Measurements from ENCODE around the gene MLLT10.
A peak's percentile ranks its signal among the peaks of the same experiment; 100 is the strongest.

MLLT10 gene

DNA sequence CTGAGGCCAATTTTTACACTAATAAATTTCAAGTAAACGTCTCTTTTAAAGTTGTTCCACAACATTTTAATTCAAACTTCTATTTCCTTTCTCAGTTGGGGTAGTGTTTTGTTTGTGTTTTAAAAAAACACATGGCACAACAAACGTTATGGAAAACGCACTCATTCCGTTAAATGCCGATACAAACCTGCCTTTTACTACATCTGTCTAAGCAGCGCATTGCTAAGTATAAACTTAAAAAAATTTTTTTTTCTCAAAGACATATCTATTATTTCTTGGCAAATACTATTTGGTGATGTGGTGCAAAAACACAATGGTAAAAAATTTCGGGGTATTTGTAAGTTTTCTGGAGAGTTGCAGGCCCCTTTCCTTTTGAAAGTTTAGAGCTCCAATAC is 9.9 kb upstream of the MLLT10 start:
- no peaks in the 10 kb centered on the region for H3K27me3 ChIP-seq (ENCODE audit: control insufficient read depth, insufficient read depth, low read length)
- peak overlapping the region; percentile 85 for H3K27ac ChIP-seq
- peaks cover 10% of the 10 kb centered on the region for H3K4me1 ChIP-seq
- H3K9me3 ChIP-seq (ENCODE audit: control insufficient read depth, low read length) = no peaks in the 10 kb centered on the region
- no peak overlapping the region for H3K4me3 ChIP-seq (ENCODE audit: low read depth, low read length)
- TF ChIP-seq, protein P1, sequence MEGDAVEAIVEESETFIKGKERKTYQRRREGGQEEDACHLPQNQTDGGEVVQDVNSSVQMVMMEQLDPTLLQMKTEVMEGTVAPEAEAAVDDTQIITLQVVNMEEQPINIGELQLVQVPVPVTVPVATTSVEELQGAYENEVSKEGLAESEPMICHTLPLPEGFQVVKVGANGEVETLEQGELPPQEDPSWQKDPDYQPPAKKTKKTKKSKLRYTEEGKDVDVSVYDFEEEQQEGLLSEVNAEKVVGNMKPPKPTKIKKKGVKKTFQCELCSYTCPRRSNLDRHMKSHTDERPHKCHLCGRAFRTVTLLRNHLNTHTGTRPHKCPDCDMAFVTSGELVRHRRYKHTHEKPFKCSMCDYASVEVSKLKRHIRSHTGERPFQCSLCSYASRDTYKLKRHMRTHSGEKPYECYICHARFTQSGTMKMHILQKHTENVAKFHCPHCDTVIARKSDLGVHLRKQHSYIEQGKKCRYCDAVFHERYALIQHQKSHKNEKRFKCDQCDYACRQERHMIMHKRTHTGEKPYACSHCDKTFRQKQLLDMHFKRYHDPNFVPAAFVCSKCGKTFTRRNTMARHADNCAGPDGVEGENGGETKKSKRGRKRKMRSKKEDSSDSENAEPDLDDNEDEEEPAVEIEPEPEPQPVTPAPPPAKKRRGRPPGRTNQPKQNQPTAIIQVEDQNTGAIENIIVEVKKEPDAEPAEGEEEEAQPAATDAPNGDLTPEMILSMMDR (IDR thresholded peaks at IDR 0.05) = no peak
- H3K36me3 ChIP-seq (ENCODE audit: control insufficient read depth, insufficient read depth, low read length) = no peaks in the 10 kb centered on the region
- H3K4me2 ChIP-seq (ENCODE audit: low read length) = no peak overlapping the region
- H2AFZ ChIP-seq = peak overlapping the region; percentile 95
- H3K9ac ChIP-seq = no peak overlapping the region
- H3K79me2 ChIP-seq = no peaks in the 10 kb centered on the region

DNA sequence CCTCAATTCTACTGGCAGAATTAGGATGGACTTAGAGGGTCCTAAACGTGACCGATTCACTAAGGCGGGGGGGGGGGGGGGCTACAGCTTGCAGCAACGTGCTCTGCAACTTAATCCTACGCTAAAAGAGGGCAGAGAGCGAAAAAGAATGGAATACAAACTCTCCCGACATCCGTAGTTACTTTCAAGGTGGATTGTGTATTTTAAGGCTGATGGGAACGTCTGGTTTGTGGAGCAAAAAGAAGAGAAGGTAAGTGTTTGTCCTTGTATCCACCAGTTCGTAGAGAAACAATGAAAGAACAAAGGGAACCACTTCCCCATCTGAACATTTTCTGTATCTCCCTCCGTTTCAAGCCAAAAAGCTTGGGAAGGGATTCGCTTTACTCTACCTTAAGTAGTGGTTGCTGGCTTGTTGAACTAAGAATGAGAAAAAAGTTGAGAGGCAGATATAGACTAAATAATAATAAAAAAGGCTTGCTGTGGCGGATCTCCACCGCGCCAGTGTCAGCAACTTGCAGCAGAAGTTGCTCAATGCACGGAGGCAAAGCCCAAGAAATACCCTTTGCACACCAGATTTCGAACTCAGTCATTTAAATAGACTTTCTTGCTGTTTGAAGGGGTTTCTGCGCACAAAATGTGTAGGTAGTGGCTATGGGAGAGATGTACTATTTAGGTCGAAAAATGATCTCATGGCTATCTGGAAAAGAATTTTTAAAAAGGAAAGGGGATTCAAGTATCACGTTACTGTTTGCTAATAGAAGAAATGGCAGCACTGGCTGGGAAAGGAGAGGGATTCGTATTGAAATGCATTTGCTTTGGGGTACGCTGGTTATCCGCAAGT is 9.3 kb upstream of the MLLT10 start:
- Histone ChIP-seq H3K9ac (no peak overlapping the region), H3K4me3 (ENCODE audit: low read depth, low read length) (peak overlapping the region; percentile 80), H3K36me3 (ENCODE audit: control insufficient read depth, insufficient read depth, low read length) (no peaks in the 10 kb centered on the region), H3K27ac (peak overlapping the region; percentile 85), H3K4me2 (ENCODE audit: low read length) (peak overlapping the region; percentile 73), H2AFZ (peak overlapping the region; percentile 95), H3K79me2 (no peaks in the 10 kb centered on the region), H3K4me1 (peaks cover 6% of the 10 kb centered on the region), H3K9me3 (ENCODE audit: control insufficient read depth, low read length) (no peaks in the 10 kb centered on the region), H3K27me3 (ENCODE audit: control insufficient read depth, insufficient read depth, low read length) (no peaks in the 10 kb centered on the region)
- TF ChIP-seq, protein P1 (IDR thresholded peaks at IDR 0.05) = no peak

DNA sequence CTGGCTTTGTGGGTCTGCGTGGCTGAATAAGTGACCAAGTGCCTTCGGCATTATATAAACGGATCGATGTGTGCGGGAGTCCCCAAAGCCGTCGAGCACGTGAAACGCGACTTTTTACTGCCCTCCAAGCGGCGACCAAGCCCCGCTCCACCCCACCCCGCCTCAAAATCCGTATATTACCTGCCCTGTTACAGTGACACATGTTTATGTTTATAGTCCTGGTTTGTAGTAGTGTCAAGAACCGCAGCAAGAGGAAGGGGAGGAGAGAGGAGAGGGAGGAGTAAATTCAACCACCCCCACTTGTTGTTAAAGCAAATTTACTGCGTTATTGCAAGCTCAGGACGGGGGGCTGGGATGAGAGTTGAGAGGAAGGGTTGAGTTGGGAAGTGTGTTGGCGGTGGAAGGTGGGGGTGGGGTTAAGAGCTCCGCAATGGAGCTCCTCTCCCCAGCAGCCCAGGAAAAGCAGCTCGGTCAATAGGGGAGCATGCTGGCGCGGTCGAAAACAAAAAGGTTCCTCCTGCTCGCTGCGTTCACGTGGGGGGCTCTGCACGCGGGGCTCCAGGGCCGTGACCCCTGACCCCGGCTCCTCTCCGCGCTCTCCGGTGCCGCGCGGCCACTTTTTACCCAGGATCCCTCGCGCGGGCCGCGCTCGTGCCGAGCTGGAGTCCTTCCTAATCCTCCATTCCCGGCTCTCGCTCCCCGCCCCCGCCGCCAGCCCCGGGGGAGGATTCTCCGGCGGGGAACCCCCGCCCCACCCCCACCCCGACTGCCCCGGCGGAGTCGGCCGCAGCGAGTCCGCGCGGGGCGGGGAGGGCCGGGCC is 8.5 kb upstream of the MLLT10 start, which contains the start of gene SKIDA1:
Gene SKIDA1, minus strand, starts transcription at position 316 of the 821 bp plus-strand sequence. CDS start 7,860 bp downstream, outside the sequence.
- Histone ChIP-seq H3K4me2 (ENCODE audit: low read length) (peak within 1 kb of the TSS; percentile 73), H3K9ac (peak within 1 kb of the TSS; percentile 0), H3K27me3 (ENCODE audit: control insufficient read depth, insufficient read depth, low read length) (no peaks in the 10 kb centered on the region), H3K79me2 (no peaks in the 10 kb centered on the region), H2AFZ (peak within 1 kb of the TSS; percentile 95), H3K4me1 (peaks cover 4% of the 10 kb centered on the region), H3K36me3 (ENCODE audit: control insufficient read depth, insufficient read depth, low read length) (no peaks in the 10 kb centered on the region), H3K27ac (peak within 1 kb of the TSS; percentile 85), H3K4me3 (ENCODE audit: low read depth, low read length) (peak within 1 kb of the TSS; percentile 80), H3K9me3 (ENCODE audit: control insufficient read depth, low read length) (no peaks in the 10 kb centered on the region)
- TF ChIP-seq, protein P1 (IDR thresholded peaks at IDR 0.05) = no peak

DNA sequence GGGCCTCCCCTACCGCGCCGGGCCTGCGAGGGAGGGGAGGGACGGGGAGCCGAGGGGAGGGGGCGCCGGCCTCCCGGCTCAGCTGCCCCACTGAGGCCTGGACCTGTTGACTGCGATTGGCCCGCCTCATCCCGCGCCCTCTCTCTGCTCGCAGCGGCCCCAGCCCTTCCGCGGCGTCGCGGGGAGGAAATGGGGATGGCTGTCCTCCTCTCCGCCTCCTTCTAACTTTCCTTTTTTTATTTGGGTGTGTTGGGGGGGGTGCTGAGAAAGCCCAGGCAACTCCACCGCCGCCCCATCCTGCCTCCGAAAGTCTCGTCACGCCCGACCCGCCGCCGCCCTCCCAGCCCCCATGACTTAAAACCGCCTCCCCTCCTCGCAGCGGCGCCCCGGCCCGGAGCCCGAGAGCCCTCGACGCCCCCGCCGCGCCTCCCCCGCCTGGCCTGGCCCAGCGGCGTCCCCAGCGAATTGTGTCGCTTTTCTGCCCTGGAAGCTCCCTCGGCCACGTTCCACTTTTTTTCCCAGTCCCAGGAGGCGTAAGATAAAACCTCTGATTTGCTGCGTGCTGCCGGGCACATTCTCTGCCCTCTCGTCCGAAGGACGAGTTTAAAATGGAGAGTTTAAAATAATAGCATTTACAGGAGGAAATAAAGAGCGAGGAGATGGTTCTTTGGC is 7.7 kb upstream of the MLLT10 start:
- Histone ChIP-seq H3K4me2 (ENCODE audit: low read length) (peak overlapping the region; percentile 73), H3K9ac (peak overlapping the region; percentile 0), H2AFZ (peak overlapping the region; percentile 60), H3K4me1 (peaks cover 4% of the 10 kb centered on the region), H3K27ac (peak overlapping the region; percentile 85), H3K4me3 (ENCODE audit: low read depth, low read length) (peak overlapping the region; percentile 80), H3K36me3 (ENCODE audit: control insufficient read depth, insufficient read depth, low read length) (no peaks in the 10 kb centered on the region), H3K27me3 (ENCODE audit: control insufficient read depth, insufficient read depth, low read length) (no peaks in the 10 kb centered on the region), H3K79me2 (no peaks in the 10 kb centered on the region), H3K9me3 (ENCODE audit: control insufficient read depth, low read length) (no peaks in the 10 kb centered on the region)
- TF ChIP-seq, protein P1 (IDR thresholded peaks at IDR 0.05) = no peak
